ENCODE results near the gene B4GALNT2.
"Not testable (repeated sequence)": the region's sequence is repeated elsewhere in the genome, so short reads cannot be mapped to it uniquely, and the experiment has no call there.

B4GALNT2 gene, protein sequence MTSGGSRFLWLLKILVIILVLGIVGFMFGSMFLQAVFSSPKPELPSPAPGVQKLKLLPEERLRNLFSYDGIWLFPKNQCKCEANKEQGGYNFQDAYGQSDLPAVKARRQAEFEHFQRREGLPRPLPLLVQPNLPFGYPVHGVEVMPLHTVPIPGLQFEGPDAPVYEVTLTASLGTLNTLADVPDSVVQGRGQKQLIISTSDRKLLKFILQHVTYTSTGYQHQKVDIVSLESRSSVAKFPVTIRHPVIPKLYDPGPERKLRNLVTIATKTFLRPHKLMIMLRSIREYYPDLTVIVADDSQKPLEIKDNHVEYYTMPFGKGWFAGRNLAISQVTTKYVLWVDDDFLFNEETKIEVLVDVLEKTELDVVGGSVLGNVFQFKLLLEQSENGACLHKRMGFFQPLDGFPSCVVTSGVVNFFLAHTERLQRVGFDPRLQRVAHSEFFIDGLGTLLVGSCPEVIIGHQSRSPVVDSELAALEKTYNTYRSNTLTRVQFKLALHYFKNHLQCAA

DNA sequence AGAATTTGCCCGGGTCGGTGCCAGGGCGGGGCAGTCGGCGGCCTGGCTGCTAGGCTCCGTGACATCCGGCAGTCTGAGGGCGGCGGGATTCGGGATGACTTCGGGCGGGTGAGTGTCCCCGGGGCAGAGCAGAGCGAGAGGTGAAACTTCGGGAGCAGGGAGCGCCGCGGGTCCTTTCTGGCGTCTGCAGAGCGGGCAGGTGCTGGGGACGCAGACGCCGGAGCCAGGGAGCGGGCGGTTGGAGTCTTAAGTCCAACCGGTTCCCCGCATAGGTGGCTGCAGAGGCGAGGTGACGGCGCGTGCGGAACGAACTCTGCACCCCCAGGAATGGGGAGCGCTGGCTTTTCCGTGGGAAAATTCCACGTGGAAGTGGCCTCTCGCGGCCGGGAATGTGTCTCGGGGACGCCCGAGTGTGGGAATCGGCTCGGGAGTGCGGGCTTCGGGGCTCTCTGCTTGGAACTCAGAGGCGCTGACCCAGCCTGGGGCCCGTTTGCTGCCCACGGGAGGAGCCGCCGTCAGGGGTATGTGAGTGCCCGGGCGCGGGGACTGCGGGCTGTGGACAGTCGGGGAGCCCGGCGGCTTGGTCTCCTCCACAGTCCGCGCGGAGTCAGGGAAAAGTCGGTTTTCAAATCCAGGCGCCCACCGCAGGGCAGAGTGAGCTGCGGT, at the start of gene B4GALNT2:
TSS of gene B4GALNT2 (plus strand) at position 71 of the 666 bp plus-strand sequence. CDS start at position 95, 24 bp downstream.
- Mint-ChIP-seq H3K4me1 (peaks cover 7 to 12% of the 10 kb centered on the region in 2 donors), H3K27me3 (peaks cover 61 to 73% of the 10 kb centered on the region in 2 donors), H3K36me3 (peaks cover 0 to 4% of the 10 kb centered on the region in 2 donors), H3K4me3 (peak within 1 kb of the TSS; percentile 62 to 79), H3K27ac (no peak within 1 kb of the TSS), H3K9me3 (peaks cover 0 to 2% of the 10 kb centered on the region in 2 donors)
- no peak for DNase-seq
- ATAC-seq (replicated peaks) = peak; percentile 42 to 46

DNA sequence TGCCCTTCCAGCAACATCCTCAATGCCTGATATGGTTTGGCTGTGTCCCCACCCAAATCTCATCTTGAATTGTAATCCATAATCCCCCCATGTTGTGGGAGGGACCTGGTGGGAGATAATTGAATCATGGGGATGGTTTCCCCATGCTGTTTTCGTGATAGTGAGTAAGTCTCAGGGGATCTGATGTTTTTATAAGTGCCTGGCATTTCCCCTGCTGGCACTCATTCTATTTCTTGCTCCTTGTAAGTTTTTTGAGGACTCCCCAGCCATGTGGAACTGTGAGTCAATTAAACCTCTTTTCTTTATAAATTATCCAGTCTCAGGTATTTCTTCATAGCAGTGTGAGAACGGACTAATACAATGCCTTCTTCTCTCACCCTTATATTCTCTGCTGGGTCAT, 47.5 kb upstream of the B4GALNT2 start:
- not testable (repeated sequence) for H3K4me3 Mint-ChIP-seq; H3K4me1 Mint-ChIP-seq; ATAC-seq (replicated peaks); DNase-seq; H3K27ac Mint-ChIP-seq; H3K9me3 Mint-ChIP-seq; H3K36me3 Mint-ChIP-seq
- H3K27me3 Mint-ChIP-seq = peaks cover 41 to 45% of the 10 kb centered on the region in 2 donors

DNA sequence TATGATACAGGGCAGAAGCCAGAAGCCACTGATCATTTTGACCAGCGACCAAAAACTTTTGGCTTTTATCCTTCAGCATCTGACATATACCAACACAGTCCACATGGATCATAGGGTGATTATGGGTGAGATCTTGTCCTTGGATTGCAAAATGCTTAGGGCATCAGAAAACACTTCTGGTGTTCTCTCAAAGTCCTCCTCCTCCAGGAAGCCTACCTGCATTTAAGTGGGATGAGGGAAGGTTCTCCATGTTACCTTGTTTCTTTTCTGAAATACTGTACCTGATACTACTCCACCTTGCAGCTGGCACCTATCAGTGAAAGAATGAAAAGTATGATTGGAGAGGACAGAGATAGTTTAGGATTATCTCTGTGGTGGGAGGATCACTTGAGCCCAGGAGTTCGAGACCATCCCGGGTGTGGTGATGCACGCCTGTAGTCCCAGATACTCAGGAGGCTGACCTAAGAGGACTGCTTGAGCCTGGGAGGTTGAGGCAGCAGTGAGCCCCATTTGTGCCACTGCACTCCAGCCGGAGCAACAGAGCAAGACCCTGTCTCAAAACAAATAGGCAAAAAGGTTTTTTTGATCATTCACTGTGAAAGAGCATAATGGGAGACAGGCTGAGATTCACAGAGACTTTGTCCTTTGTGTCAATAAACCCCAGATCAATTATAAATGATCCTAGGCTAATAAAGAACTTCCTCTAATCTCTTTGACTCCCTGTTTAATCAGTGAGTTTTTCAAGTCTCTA, 46.8 kb upstream of the B4GALNT2 start:
- DNase-seq (no peak), ATAC-seq (replicated peaks) (no peak)
- Mint-ChIP-seq H3K9me3 (no peaks in the 10 kb centered on the region), H3K27ac (no peak overlapping the region), H3K27me3 (peaks cover 42 to 46% of the 10 kb centered on the region in 2 donors), H3K4me3 (no peak overlapping the region), H3K36me3 (no peaks in the 10 kb centered on the region), H3K4me1 (no peaks in the 10 kb centered on the region)

DNA sequence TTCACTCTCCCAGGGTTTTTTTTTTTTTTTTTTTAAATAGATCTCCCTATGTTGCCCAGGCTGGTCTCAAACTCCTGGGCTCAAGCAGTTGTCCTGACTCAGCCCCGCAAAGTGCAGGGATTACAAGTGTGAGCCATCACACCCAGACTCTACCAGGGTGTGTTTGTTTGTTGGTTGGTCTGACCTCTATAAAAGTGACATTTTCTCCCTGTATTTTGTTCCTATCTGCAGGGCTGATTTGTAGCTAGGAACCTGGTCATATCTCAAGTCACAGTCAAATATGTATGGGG, 46.3 kb upstream of the B4GALNT2 start:
- ATAC-seq (replicated peaks) (no peak), DNase-seq (no peak)
- no peaks in the 10 kb centered on the region for H3K36me3 Mint-ChIP-seq
- no peaks in the 10 kb centered on the region for H3K9me3 Mint-ChIP-seq
- H3K27me3 Mint-ChIP-seq = peaks cover 43 to 47% of the 10 kb centered on the region in 2 donors
- no peak overlapping the region for H3K4me3 Mint-ChIP-seq
- H3K4me1 Mint-ChIP-seq = no peaks in the 10 kb centered on the region
- H3K27ac Mint-ChIP-seq = no peak overlapping the region

DNA sequence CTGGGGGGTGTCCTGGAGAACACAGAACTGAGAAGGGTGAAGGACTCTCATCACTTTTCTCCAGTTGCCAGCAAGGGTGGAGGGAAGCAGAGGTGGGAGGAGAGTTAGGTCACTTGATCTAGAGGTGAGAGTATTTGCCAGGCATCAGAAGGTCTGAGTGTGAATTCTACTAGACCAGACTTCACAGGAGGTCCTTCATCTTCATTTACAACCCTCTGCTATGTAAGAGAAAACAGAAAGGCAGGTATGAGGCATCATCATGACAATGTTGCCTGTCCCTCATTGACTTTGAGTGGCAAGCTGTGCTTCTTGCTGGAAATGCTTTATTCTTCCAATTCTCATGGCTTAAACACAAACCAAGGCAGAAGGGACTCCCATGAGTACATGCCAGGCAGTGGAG, 45.9 kb upstream of the B4GALNT2 start:
- no peak overlapping the region for H3K4me3 Mint-ChIP-seq
- no peaks in the 10 kb centered on the region for H3K9me3 Mint-ChIP-seq
- DNase-seq (no peak), ATAC-seq (replicated peaks) (no peak)
- H3K36me3 Mint-ChIP-seq = no peaks in the 10 kb centered on the region
- H3K4me1 Mint-ChIP-seq = no peaks in the 10 kb centered on the region
- H3K27ac Mint-ChIP-seq = no peak overlapping the region
- peaks cover 41 to 47% of the 10 kb centered on the region in 2 donors for H3K27me3 Mint-ChIP-seq

DNA sequence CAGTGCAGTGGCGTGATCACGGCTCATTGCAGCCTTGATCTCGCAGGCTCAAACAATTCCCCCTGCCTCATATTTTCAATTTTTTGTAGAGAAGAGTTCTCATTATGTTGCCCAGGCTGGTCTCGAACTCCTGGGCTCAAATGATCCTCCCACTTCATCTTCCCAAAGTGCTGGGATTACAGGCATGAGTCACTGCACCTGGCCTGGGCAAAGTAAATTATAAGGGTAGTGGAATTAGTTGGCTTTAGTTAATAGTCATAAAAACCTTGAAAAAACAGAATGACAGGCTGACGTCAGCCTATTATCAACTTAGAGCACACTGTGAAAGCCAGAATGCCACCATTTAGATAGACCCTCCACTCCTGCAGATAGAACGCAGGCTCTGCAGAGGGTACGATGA, 43.5 kb upstream of the B4GALNT2 start:
- Mint-ChIP-seq H3K27me3 (peaks cover 44 to 51% of the 10 kb centered on the region in 2 donors), H3K4me1 (no peaks in the 10 kb centered on the region), H3K9me3 (no peaks in the 10 kb centered on the region), H3K36me3 (no peaks in the 10 kb centered on the region), H3K4me3 (no peak overlapping the region), H3K27ac (no peak overlapping the region)
- DNase-seq (no peak), ATAC-seq (replicated peaks) (no peak)

DNA sequence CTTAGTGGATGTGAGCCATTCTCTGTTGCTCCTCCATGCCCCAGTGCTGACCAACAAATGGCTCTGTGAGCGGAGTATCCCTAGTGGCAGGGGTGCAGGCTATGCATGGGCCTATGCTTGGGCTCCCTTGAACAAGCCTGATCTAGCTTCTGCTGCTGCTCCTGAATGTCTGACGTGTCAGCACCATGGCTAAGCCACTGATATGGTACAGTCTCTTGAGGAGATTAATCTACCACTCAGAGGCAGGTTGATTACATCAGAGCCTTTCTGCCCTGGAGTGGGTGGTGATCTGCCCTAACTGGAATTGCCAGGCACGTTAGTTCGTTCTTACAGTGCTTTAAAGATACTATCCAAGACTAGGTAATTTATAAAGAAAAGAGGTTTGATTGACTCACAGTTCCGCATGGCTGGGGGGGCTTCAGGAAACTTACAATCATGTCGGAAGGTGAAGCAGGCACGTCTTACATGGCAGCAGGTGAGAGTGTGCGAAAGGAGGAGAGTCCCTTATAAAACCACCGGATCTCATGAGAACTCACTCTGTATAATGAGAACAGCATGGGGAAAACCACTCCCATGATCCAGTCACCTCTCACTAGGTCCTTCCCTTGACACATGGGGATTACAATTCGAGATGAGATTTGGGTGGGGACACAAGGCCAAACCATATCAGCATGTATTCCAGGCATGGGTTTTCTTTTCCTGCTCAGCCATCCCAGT, 41.5 kb upstream of the B4GALNT2 start:
- ATAC-seq (replicated peaks) (no peak), DNase-seq (no peak)
- H3K27ac Mint-ChIP-seq = no peak overlapping the region
- no peaks in the 10 kb centered on the region for H3K4me1 Mint-ChIP-seq
- no peaks in the 10 kb centered on the region for H3K36me3 Mint-ChIP-seq
- H3K9me3 Mint-ChIP-seq = no peaks in the 10 kb centered on the region
- H3K4me3 Mint-ChIP-seq = no peak overlapping the region
- H3K27me3 Mint-ChIP-seq = peaks cover 30 to 41% of the 10 kb centered on the region in 2 donors

DNA sequence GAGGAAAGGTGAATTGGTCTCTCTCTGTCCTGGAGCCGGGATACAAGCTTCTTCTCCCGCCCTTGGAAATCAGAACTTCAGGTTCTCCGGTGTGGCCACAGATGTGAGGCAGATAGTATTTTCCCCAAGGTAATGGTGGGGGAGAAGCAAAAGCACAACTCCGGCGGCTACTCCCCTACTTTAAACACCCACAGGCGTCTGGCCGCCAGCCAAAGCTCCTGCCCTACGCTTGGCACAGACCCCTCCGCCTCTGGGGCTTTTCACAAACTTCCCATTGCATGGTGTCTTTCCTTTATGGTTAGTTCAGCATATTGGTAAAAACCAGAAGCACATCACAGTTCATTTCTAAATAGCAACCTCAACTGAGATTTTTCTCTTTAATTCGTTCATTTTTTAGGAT, 39.4 kb upstream of the B4GALNT2 start:
- Mint-ChIP-seq H3K4me3 (no peak overlapping the region), H3K27me3 (peaks cover 20 to 26% of the 10 kb centered on the region in 2 donors), H3K9me3 (no peaks in the 10 kb centered on the region), H3K4me1 (no peaks in the 10 kb centered on the region), H3K27ac (no peak overlapping the region), H3K36me3 (no peaks in the 10 kb centered on the region)
- ATAC-seq (replicated peaks) (no peak), DNase-seq (no peak)

DNA sequence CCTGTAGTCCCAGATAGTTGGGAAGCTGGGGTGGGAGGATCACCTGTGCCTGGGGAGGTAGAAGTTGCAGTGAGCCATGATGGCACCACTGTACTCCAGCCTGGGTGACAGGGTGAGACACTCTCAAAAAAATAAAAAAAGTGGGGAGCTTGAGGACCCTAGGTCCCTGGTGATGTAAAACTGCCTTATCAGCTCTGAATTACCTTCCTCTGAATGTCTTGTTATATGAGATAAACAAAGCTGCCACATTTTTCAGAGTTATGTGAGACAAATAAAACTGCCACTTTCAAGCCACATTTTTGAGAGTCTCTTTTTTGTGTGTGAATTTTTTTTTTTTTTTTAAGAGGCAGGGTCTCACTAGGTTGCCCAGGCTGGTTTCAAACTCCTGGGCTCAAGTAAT, 32.0 kb upstream of the B4GALNT2 start:
- no peak for ATAC-seq (replicated peaks)
- H3K4me1 Mint-ChIP-seq = no peaks in the 10 kb centered on the region
- H3K9me3 Mint-ChIP-seq = no peaks in the 10 kb centered on the region
- H3K27ac Mint-ChIP-seq = no peak overlapping the region
- peaks cover 11 to 16% of the 10 kb centered on the region in 2 donors for H3K27me3 Mint-ChIP-seq
- H3K4me3 Mint-ChIP-seq = no peak overlapping the region
- no peak for DNase-seq
- no peaks in the 10 kb centered on the region for H3K36me3 Mint-ChIP-seq

DNA sequence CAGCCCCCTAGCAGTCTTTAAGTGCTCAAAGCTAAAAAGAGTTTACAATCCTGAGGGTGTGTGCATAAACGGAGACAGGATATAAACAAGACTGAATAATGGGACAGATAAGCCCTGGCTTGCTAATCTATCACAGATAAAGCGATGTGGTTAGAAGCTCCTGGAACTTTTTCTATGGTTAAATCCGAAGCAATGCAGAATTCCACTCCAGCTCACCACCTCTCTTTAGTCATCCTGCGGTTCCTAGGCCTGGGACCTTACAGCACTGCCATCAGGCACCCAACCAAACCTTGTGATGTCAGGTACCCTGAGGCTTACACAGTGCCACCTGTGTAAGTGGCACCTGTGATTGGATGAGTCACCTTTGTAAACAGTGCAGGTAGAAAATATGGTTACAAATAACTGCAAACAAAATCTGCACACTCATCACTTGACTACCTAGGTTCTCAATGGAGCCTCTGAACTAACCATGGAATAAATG, 31.5 kb upstream of the B4GALNT2 start:
- no peak overlapping the region for H3K4me3 Mint-ChIP-seq
- DNase-seq (no peak), ATAC-seq (replicated peaks) (no peak)
- no peaks in the 10 kb centered on the region for H3K4me1 Mint-ChIP-seq
- peaks cover 14 to 16% of the 10 kb centered on the region in 2 donors for H3K27me3 Mint-ChIP-seq
- H3K36me3 Mint-ChIP-seq = no peaks in the 10 kb centered on the region
- no peak overlapping the region for H3K27ac Mint-ChIP-seq
- H3K9me3 Mint-ChIP-seq = no peaks in the 10 kb centered on the region

DNA sequence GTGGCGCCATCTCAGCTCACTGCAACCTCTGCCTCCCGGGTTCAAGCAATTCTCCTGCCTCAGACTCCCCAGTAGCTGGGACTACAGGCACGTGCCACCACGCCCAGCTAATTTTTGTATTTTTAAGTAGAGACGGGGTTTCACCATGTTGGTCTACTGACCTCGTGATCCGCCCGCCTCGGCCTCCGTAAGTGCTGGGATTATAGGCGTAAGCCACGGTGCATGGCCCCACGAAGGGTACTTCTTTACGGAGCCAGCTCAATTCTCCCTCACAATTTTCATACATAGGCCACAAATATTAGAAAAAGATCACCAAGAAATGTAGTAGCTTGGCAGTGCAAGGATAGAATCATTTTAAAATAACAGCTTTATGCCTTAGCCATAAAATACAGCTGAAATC, 29.2 kb upstream of the B4GALNT2 start:
- not testable (repeated sequence) for DNase-seq; H3K27ac Mint-ChIP-seq; H3K36me3 Mint-ChIP-seq; H3K4me3 Mint-ChIP-seq; H3K4me1 Mint-ChIP-seq; H3K9me3 Mint-ChIP-seq; ATAC-seq (replicated peaks)
- H3K27me3 Mint-ChIP-seq = peaks cover 15 to 16% of the 10 kb centered on the region in 2 donors

DNA sequence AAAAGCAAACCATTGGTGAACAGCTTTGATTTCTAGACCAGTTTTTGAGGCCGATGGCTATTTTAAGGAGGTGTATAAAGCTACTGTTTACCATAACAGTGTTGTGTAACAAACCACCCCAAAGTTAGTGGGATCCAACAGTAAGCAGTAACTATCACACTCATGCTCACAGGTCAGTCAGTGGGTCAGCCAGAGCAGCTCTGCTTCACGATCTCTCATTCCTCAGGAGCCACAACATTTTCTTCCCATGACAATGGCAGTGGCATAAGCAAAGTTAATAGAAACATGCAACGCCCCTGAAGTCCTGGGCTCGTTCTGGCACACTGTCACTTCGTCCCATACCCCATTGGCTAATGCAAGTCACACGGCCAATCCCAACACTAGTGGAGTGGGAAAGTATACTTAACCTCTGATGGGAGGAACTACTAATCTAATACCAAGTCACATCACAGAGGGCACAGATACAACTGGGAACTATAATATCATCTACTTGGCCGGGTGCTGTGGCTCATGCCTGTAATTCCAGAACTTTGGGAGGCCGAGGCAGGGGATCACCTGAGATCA, 28.0 kb upstream of the B4GALNT2 start:
- no peak for DNase-seq
- no peaks in the 10 kb centered on the region for H3K36me3 Mint-ChIP-seq

DNA sequence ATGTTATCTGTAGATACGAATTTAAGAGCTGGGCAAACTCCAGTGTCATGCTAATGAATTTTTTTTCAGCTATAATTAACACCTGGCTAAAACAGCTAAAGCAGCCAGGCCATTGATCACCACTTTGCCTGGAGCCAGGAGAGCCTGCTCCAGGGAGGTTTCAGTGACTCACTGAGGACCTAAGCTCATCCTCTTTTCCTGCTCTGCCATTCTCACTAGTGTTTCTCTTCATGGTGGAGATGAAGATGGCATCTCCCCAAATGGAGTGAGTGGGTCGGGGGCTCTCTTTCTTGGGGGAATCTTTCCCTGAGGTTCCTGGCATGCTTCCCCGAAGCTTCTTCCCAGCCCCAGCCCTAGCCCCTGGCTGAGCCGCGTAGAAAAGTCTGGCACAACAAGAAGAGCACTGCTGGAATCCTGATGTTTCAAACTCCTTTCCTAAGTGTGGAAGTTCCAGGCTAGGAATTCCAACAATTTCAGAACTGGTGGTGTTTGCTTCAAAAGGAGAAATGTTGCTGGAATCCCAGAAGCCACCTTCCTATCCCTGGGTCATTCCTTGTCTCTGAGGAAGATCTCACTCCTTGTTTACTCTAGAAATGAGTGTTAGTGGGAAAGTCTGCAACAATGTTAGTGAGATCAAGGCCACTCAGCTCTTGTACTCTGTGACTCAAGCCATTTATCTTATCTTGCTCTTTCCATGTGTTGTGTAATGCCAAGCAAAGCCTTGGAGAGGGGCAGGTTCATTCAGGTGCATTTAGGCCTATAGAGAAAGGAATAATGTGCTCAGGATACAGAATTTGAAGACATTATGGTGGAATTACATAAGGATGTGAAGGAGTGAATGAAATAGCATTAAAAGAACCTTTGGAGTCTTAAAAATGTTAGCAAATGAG, 26.0 kb upstream of the B4GALNT2 start:
- Mint-ChIP-seq H3K27ac (no peak overlapping the region), H3K4me3 (no peak overlapping the region), H3K9me3 (no peaks in the 10 kb centered on the region), H3K36me3 (no peaks in the 10 kb centered on the region), H3K27me3 (peaks cover 14 to 16% of the 10 kb centered on the region in 2 donors), H3K4me1 (no peaks in the 10 kb centered on the region)
- DNase-seq (no peak), ATAC-seq (replicated peaks) (no peak)

More for the DNA sequence above, 28.0 kb upstream of the B4GALNT2 start:
- Mint-ChIP-seq H3K27ac (no peak overlapping the region), H3K4me3 (no peak overlapping the region), H3K4me1 (no peaks in the 10 kb centered on the region), H3K9me3 (no peaks in the 10 kb centered on the region), H3K27me3 (peaks cover 16 to 18% of the 10 kb centered on the region in 2 donors)
- no peak for ATAC-seq (replicated peaks)
